Iris pigment epithelial cell (primary cell): ENCODE results near the gene GORASP2.

Experiments
- DNase-seq: peaks from one replicate; pipeline ENCODE4 v3.0.0-alpha.2; 2011; ENCODE audit warnings: low read depth

GORASP2 gene

GRCh38 chr2:170999654-171000053 is 70.6 kb downstream of the GORASP2 start:
- DNase-seq, result no peak

DNA sequence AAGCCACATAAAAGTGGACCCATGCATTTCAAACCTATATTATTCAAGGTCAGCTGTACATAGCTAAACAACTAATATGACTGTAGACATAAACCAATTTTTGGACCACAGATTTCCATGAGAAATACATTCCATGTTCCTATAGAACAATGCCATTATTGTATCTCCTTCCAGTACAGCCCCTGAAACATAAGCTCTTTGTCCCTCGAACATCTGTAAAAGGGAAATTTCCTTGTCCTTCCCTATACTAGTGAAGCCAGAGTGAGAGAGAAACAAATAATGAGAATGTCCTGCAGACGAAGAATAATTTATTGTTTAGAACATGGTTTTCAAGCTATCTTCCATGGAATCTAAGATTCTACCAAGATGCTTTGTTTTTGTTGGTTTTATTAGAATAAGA is 75.3 kb downstream of the GORASP2 start:
- no peak for DNase-seq

GRCh38 chr2:171004833-171005232 is 75.8 kb downstream of the GORASP2 start:
- no peak for DNase-seq

GRCh38 chr2:171008550-171009205 is 79.6 kb downstream of the GORASP2 start:
- DNase-seq, result peak; percentile 52

GRCh38 chr2:171009386-171009785 is 80.3 kb downstream of the GORASP2 start:
- DNase-seq, result no peak

DNA sequence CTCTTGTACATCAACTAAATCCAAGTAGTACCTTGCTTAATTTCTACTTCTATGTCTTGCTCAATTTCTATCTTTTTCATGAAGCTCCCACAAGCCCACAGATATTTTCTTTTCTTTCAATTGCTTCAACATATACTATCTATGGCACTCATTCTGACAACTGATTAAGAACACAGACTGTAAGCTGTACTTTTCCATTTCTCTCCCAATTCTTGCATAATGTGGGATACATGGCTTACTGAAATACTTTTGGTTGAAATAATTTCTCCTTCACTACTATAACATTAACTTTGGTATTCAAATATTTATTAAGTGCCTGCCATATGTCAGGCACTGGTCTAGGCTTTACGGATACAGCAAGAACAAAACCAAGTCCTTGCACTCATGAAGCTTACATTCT is 84.8 kb downstream of the GORASP2 start:
- DNase-seq, result no peak

DNA sequence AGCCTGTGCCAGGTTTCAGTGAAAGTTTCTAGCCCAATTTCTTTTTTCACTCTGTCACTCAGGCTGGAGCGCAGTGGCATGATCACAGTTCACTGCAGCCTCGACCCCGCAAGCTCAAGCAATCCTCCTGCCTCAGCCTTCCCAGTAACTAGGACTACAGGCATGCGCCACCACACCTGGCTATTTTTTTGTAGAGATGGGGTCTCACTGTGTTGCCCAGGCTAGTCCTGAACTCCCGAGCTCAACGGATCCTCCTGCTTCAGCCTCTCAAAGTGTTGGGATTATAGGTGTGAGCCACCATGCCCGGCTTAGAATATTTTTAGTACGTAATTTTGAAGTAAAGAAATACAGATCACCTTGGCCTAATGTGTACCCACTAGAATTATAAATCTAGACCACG is 87.1 kb downstream of the GORASP2 start:
- DNase-seq, result no peak
